Adrenal gland (tissue), 5 donors: ENCODE results near the gene TRAK1.

Experiments used
- POLR2A ChIP-seq, 2 donors: fragments of 450-650 bp; IDR thresholded peaks; one replicate each; pipeline ENCODE4 v1.6.1; 2017; ENCODE audit warnings: antibody characterized with exemption in 2 of 2, mild to moderate bottlenecking in 2 of 2, moderate library complexity in 1 of 2
- TF ChIP-seq, protein P1 (sequence below), 6 experiments: fragments of 450-650 bp in 4 of 6; fragments of 200-600 bp in 2 of 6; sonication (generic) in 1 of 6; IDR thresholded peaks; 1 replicate in 5 of 6; 2 replicates in 1 of 6; pipeline versions ENCODE4 v1.5.1 to v1.8.0; 2016 to 2021; ENCODE audit warnings: antibody characterized with exemption in 6 of 6, mild to moderate bottlenecking in 2 of 6, moderate library complexity in 1 of 6
- donor health status: DM: no; HTN: no; CAD: no.

DNA sequence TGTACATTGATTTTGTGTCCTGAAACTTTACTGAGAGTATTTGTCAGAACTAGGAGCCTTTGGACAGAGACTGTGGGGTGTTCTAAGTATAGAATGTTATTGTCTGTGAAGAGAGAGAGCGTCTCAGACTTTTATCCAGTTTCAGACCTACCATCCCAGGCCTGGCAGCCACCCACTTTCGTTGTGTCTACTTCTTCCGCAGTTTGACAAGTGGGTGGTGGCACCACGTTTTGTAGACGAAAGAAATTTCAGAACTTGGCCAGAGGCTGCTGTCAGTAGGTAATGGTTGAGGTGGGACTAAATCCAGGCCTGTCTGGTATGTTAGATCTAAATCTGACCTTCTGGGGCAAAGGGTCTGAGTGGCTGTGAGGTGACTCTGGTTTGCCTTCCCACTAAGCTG, 13.4 kb upstream of the TRAK1 start:
- TF ChIP-seq, protein P1, sequence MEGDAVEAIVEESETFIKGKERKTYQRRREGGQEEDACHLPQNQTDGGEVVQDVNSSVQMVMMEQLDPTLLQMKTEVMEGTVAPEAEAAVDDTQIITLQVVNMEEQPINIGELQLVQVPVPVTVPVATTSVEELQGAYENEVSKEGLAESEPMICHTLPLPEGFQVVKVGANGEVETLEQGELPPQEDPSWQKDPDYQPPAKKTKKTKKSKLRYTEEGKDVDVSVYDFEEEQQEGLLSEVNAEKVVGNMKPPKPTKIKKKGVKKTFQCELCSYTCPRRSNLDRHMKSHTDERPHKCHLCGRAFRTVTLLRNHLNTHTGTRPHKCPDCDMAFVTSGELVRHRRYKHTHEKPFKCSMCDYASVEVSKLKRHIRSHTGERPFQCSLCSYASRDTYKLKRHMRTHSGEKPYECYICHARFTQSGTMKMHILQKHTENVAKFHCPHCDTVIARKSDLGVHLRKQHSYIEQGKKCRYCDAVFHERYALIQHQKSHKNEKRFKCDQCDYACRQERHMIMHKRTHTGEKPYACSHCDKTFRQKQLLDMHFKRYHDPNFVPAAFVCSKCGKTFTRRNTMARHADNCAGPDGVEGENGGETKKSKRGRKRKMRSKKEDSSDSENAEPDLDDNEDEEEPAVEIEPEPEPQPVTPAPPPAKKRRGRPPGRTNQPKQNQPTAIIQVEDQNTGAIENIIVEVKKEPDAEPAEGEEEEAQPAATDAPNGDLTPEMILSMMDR (IDR thresholded peaks at IDR 0.05) = no peak
- no peak for TF ChIP-seq POLR2A (IDR thresholded peaks at IDR 0.05)
